Bone marrow (tissue), 2 donors: ENCODE data around the gene CPE.

ENCODE experiments used
- DNase-seq, 2 donors: peaks; one replicate each; lab custom pipeline; 2025; lab: John Stamatoyannopoulos, UW

Gene CPE

GRCh38 chr4:165364452-165365080 lies 14.2 kb upstream of the CPE start:
- no peak for DNase-seq

GRCh38 chr4:165367040-165367439 lies 11.8 kb upstream of the CPE start:
- no peak for DNase-seq

- DNase-seq, result no peak
Measured at GRCh38 chr4:165368114-165368513, 10.7 kb upstream of the CPE start.

DNA sequence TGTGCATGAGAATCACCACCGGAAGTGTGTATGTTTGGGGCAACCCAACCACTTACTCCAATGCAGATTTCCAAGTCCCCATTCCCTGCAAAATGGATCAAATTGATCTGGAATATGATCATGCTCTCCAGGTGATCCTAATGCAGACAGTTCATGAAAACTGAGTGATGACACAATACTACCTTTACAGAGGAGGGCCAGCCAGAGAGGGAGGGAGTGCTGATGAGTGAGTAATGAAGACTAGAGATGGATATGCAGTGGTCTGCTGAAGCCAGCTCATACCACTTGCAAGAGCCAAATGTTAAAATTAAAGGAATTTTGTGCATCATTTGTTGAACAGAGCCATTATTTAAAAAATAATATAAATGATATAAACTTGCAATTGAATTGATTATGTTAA lies 10.2 kb upstream of the CPE start:
- DNase-seq, result no peak

DNA sequence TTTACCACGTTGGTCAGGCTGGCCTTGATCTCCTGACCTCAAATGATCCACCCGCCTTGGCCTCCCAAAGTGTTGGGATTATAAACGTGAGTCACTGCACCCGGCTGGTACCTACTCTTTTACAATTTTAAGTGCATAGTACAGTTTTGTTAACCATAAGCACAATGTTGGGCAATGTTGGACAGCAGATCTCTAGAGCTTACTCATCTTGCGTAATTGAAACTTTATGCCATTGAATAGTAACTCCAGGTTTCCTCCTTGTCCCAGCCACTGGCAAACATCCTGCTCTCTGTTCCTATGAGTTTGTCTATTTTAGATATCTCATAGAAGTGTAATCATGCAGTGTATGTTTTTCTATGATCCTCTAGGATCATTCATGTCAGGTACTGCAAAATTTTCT lies 9.3 kb upstream of the CPE start:
- DNase-seq, result no peak

DNA sequence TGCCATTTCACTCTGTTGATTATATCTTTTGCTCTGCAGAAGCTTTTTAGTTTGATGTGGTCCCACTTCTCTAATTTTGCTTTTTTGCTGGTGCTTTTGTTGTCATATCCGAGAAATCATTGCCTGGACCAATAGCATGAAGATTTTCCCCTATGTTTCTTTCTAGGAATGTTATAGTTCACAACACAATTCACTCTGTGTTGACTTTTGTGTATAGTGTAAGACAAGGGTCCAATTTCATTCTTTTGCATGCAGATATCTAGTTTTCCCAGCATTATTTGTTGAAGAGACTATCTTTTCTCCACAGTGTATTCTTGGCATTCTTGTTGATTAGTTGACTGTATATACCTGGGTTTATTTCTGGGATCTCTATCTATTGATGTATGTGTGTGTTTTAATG lies 8.3 kb upstream of the CPE start:
- DNase-seq, result no peak

DNA sequence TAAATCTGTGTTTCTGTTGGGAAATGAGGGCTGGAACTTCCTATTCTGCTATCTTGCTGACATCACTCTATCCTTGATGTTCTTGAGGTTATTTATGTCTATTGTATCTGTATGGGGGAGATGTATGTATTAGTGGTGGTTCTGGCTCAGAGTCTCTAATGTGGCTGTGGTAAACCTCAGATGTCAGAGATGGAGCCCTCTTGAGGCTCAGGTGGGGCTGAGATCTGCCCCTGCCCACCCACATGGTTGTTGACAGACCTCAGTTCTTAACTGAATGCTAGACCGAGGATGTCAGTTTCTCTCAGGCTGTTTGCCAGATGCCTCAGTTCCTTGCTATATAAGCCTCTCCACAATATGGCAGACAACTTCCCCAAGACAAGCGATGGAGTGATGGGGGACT lies 3.3 kb upstream of the CPE start:
- no peak for DNase-seq

GRCh38 chr4:165378398-165378744 lies 437 bp upstream of the CPE start:
- DNase-seq, result no peak

GRCh38 chr4:165379678-165380064 lies 863 bp downstream of the CPE start:
- DNase-seq, result no peak

DNA sequence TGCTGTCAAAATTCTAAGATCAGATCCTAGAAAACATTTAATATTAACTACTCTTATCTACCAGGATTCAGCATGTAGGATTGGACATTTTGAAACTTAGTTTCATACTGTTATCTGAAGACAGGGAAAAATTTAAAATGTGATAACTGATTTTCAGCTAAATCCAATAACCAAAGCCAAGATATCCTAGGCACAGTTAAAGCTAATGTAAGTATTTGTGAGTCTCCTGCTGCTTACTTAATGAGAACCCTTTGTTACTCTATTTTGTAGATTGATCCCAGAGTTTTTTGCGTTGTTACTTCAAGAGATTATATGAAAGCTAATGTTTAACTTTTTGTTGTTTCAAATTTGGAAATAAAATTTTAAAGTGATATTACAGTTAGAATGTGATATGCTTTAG lies 2.0 kb downstream of the CPE start:
- no peak for DNase-seq

DNA sequence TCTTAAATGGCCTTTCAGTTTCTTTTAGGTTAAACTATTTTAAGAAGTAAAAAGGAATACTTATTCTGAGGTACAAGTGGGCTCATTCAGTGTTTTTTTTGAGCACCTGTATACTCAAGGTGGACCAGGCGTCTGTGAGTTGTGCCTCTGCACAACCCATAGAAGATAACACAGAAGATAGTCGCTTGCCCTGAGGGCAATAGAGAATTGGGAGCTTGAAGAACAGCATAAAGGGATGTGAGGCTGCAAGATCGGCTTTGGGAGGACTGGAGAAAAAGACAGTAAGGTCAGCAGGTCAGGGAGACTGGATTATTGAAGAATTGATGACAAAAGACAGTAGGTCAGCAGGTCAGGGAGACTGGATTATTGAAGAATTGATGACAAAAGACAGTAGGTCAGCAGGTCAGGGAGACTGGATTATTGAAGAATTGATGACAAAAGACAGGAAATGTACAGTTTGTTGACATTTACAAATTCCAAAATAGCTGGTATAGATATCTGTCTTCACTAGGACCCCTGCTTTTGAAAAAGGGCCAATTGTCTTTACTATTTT lies 3.1 kb downstream of the CPE start:
- no peak for DNase-seq

DNA sequence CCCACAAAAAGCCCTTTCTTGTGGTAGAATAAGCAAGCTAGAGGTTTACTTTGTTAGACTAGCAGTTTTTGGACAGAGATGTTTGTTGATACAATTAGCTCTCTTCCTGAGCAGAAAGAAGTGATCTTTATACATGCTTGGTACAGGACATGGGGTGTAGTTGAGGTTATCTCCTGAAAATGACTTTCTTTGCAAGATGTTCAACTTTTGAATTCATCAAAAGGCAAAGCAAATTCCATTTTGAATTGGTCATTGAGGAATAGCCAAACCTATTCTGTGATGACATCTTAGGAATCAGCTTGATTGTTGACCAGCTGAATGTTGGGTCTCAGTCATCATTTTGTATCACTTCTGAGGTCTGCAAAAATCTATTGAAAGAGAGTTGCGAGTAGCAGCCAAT lies 3.8 kb downstream of the CPE start:
- DNase-seq, result no peak

- DNase-seq, result no peak
Measured at GRCh38 chr4:165383591-165384073, 4.8 kb downstream of the CPE start.

DNA sequence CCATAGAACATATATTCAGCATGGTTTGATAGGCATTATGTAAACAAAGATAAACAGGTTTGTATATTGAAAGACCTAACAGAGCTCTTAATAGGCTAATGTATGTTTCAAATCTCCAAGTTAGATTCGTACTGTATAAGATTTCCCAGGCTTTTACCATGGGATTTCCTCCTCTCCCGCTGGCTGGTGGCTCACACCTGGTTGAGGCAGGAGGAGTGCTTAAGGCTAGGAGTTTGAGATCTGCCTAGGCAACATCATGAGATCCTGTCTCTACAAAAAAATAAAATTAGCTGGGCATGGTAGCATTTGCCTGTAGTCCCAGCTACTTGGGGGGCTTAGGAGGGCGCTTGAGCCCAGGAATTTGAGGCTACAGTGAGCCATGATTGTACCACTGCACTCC lies 5.4 kb downstream of the CPE start:
- no peak for DNase-seq

DNA sequence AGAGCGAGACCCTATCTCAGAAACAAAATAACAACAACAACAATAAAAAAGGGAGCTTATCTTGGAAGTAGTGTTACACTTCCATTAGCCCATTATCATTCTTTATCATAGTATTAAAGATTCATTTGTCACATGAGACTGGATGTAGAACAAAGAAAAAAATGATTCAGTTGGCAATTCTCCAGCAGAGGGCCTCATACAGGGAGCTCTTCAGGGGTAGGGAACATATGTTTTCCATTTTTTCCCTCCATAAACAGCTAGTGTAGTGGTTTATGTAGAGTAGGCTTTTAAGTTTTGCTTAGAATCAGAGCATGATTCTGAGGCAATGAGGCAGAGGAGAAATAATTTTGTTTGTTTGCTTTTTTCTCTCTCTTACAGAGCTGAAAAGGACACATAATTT lies 5.8 kb downstream of the CPE start:
- no peak for DNase-seq

GRCh38 chr4:165385126-165385525 lies 6.3 kb downstream of the CPE start:
- DNase-seq, result no peak

- no peak for DNase-seq
Measured at GRCh38 chr4:165386328-165386727, 7.5 kb downstream of the CPE start.

DNA sequence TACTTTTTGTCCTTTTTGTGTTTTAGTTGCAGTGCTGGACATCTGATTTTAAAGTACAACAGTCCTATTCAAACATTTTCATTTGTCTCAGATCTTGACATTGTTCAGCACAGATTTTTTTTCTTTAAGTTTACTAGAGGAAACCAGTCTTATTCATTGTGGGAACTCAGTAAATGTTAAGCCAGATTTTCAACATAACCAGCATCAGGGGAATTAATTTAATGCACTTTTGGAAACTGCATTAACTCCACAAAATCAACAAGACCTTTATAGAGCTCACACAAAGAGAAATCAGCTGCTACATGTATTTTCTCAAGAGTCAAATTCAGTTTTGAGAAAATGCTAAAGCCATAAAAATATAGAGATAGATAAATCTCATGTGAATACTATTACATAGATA lies 9.9 kb downstream of the CPE start:
- no peak for DNase-seq

DNA sequence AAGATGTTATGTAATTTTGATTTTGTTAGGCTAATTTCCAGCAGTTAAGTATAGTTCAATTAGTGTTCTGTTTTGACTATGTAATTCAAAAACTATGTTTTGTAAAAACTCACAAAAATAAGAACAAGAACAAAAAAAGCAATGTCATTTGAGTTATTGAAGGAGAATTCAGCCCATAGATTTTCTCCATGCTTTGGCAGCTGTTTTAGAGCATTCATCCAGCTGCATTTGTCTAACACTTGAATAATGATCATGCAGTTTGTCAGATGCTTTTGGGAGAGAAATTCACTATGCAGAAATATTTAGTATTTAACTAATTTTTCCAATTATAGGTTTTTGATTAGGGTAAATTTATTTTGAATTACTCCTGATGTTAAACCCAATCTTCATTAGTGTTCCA lies 14.2 kb downstream of the CPE start:
- no peak for DNase-seq

DNA sequence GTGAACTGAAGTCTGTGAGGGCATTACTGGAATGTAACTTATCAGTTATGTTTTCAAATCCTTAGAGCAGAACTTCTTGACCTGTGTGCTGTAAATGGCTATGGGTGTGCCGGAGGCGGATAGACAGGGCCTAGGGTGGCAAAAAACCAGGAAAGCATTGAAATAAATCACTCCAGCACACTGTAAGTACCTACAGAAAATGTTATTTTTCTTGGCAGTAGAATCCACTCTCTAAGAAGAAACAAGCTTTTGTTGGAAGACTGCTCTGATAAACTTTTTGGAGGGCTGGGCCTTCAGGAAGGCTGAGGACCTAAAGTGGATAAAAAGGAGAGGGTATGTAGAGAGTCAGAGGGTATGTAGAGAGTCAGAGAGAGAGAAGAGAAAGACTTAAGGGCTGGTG lies 14.9 kb downstream of the CPE start:
- DNase-seq, result no peak

- DNase-seq, result no peak
Measured at GRCh38 chr4:165394275-165394674, 15.5 kb downstream of the CPE start.

- DNase-seq, result no peak
Measured at GRCh38 chr4:165398570-165398969, 19.8 kb downstream of the CPE start.

DNA sequence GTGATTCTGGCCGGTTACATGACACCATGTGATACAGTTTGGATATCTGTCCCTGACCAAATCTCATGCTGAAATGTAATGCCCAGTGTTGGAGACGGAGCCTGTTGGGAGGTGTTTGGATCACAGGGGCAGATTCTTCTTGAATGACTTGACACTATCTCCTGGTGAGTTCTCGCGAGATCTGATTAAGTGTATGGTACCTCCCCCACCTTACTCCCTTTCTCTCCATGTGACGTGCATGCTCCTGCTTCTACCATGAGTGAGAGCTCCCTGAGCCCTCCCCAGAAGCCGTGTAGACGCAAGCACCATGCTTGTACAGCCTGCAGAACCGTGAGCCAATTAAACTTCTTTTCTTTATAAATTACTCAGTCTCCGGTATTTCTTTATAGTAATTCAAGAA lies 23.6 kb downstream of the CPE start:
- DNase-seq, result no peak

DNA sequence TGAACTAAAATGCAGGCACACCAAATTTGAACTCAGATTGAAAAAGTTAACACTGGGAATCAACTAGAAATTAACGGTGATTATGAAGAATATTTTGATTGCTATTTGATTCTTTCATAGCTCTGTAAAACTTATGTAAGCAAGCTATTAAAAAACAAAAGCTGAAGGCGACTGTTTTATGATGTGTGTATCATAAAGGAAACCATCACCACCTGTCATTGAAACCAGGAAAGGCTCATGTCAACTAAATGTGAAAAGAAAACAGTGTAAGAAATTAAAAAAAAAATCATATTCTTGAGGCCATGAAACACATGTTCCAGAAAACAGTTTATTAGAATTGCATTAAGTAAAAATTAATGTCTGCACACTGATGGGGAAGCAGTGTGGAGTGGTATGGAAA lies 24.2 kb downstream of the CPE start:
- no peak for DNase-seq

DNA sequence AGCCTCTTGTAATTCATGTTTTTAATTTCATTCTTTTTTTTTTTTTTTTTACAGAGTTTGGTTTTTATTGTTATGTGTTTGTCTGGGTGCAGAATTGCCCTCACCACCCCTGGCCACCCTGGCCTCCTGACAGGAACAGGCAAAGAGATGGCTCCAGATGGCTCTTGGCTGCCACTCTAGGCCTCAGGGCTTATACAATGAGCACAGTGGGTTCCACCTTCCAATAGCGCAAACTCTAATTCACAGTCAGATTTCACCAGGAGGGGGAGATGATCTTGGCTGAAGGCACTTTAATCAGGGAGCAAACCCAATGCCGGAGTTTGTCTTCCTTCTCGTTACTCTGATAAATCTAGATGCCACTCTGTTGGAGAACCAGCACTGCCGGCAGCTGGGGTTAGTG lies 24.8 kb downstream of the CPE start:
- DNase-seq, result no peak
